IMR-90 (cell line): Measurements from ENCODE around the gene NTSR1.

Source experiments
- CTCF ChIP-seq: conservative IDR thresholded peaks from 2 replicates; pipeline ENCODE4 v1.5.1; 2012; ENCODE audit warnings: mild to moderate bottlenecking, low read depth, low read length, improper control_type of control experiment
- MXI1 ChIP-seq: IDR thresholded peaks from 2 replicates; pipeline ENCODE4 v1.6.1; 2012; ENCODE audit warnings: low read depth, mild to moderate bottlenecking, low read length, moderate library complexity, borderline replicate concordance
- POLR2A ChIP-seq: IDR thresholded peaks from 2 replicates; pipeline ENCODE4 v1.6.1; 2012; ENCODE audit warnings: mild to moderate bottlenecking, low read depth, low read length

DNA sequence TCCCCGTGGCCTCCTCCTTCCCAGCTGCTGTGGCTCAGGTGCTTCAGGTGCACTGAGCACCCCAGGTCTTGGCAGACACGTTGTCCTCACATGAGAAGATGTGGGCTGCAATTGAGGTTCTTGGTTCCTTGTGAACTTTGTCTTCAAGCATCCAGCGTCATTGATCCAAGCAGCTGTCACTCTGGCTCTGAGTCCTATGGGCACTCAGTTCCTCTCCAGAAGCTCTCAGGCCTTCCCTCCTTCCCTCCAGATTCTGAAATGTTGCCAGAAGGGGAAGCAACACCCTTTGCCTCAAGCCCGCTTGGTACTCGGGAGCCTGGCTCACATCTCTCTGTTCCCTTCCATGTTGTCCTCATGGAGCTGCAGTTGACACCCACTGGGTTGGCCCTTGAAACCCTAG lies 79.2 kb downstream of the NTSR1 start:
- TF ChIP-seq CTCF (no peak), MXI1 (no peak), POLR2A (no peak)
